ENCODE results near the gene HMGB3.

DNA sequence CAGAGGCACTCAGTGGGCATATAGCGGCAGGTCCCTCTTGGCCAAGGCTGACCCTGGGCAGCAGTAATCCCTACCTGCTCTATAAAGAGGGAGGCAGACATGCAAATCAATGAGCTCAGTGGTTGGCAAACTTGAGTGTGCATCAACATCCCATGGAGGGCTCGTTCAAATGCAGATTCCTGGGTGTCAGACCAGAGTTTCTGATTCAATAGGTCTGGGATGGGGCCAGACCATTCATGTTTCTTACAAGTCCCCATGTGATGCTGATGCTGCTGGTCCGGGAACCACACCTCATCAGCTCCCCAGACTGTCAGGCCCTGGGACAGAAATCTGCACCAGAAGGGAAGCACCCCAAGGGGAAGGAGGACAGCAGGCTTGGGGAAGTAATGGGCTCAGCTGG, 38.9 kb upstream of the HMGB3 start:
- TF ChIP-seq EZH2phosphoT487 (conservative IDR thresholded peaks at IDR 0.05; ENCODE audit: low read length) = no peak
- TF ChIP-seq, protein P1, sequence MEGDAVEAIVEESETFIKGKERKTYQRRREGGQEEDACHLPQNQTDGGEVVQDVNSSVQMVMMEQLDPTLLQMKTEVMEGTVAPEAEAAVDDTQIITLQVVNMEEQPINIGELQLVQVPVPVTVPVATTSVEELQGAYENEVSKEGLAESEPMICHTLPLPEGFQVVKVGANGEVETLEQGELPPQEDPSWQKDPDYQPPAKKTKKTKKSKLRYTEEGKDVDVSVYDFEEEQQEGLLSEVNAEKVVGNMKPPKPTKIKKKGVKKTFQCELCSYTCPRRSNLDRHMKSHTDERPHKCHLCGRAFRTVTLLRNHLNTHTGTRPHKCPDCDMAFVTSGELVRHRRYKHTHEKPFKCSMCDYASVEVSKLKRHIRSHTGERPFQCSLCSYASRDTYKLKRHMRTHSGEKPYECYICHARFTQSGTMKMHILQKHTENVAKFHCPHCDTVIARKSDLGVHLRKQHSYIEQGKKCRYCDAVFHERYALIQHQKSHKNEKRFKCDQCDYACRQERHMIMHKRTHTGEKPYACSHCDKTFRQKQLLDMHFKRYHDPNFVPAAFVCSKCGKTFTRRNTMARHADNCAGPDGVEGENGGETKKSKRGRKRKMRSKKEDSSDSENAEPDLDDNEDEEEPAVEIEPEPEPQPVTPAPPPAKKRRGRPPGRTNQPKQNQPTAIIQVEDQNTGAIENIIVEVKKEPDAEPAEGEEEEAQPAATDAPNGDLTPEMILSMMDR (IDR thresholded peaks at IDR 0.05; ENCODE audit: insufficient read depth, low read length, poor library complexity, severe bottlenecking) = no peak
